OCI-LY3 (cell line): ENCODE results near the gene ADARB2.

Experiments used
- EZH2phosphoT487 ChIP-seq: fragments of 200-600 bp; shearing (Covaris generic); IDR thresholded peaks from 2 replicates; pipeline ENCODE4 v1.6.1; 2018; ENCODE audit warnings: antibody characterized with exemption, mixed run types, low read depth
- TF ChIP-seq, protein P1 (sequence below): fragments of 200-600, 300-600 bp; sonication (generic); IDR thresholded peaks from 2 replicates; pipeline ENCODE4 v1.5.1; 2014; ENCODE audit warnings: antibody characterized with exemption, low read length, low read depth

DNA sequence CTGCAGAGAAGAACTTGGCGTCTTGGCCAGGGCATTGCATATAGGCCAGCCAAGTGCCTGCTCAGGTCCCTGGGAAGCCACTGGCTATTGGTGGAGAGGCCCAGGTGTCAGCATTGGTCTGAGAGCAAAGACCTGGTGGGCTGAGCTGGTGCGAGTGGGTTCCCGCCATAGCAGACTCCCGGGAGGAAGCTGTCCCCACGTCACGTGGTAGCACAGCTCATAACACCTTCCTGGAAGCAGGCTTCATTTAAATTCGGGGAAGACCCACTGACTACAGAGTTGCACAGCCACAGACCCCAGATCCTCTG, 550.7 kb downstream of the ADARB2 start:
- TF ChIP-seq, protein P1, sequence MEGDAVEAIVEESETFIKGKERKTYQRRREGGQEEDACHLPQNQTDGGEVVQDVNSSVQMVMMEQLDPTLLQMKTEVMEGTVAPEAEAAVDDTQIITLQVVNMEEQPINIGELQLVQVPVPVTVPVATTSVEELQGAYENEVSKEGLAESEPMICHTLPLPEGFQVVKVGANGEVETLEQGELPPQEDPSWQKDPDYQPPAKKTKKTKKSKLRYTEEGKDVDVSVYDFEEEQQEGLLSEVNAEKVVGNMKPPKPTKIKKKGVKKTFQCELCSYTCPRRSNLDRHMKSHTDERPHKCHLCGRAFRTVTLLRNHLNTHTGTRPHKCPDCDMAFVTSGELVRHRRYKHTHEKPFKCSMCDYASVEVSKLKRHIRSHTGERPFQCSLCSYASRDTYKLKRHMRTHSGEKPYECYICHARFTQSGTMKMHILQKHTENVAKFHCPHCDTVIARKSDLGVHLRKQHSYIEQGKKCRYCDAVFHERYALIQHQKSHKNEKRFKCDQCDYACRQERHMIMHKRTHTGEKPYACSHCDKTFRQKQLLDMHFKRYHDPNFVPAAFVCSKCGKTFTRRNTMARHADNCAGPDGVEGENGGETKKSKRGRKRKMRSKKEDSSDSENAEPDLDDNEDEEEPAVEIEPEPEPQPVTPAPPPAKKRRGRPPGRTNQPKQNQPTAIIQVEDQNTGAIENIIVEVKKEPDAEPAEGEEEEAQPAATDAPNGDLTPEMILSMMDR: no peak
- no peak for TF ChIP-seq EZH2phosphoT487
